IPS-11a (cell line): ENCODE data around the gene PSMD11.

Experiments used
- H3K4me3 ChIP-seq: one replicate; pipeline ENCODE4 v1.5.1; 2013; ENCODE audit warnings: low read depth, low read length, control low read depth

Gene PSMD11

GRCh38 chr17:32463304-32463703, 19.0 kb downstream of the PSMD11 start:
- no peak overlapping the region for H3K4me3 ChIP-seq

- no peak overlapping the region for H3K4me3 ChIP-seq
These were observed 20.1 kb downstream of the PSMD11 start for GRCh38 chr17:32464374-32464773.

GRCh38 chr17:32467949-32468348, 23.6 kb downstream of the PSMD11 start:
- H3K4me3 ChIP-seq: no peak overlapping the region

GRCh38 chr17:32470405-32471167, 26.3 kb downstream of the PSMD11 start:
- H3K4me3 ChIP-seq: no peak overlapping the region

- no peak overlapping the region for H3K4me3 ChIP-seq
These were observed 27.3 kb downstream of the PSMD11 start for GRCh38 chr17:32471652-32472051.

GRCh38 chr17:32475258-32475657, 30.9 kb downstream of the PSMD11 start:
- H3K4me3 ChIP-seq: no peak overlapping the region

- H3K4me3 ChIP-seq: no peak overlapping the region
These were observed 32.9 kb downstream of the PSMD11 start for GRCh38 chr17:32477220-32477619.

- no peak overlapping the region for H3K4me3 ChIP-seq
These were observed 34.8 kb downstream of the PSMD11 start for GRCh38 chr17:32479074-32479617.

- no peak overlapping the region for H3K4me3 ChIP-seq
These were observed 36.9 kb downstream of the PSMD11 start for GRCh38 chr17:32481193-32481592.

GRCh38 chr17:32482568-32483320, 38.4 kb downstream of the PSMD11 start:
- no peak overlapping the region for H3K4me3 ChIP-seq

GRCh38 chr17:32483451-32484019, 39.2 kb downstream of the PSMD11 start:
- no peak overlapping the region for H3K4me3 ChIP-seq

- no peak overlapping the region for H3K4me3 ChIP-seq
These were observed 39.7 kb downstream of the PSMD11 start for GRCh38 chr17:32484041-32484461.

GRCh38 chr17:32484628-32485027, 40.3 kb downstream of the PSMD11 start:
- no peak overlapping the region for H3K4me3 ChIP-seq

GRCh38 chr17:32485261-32486110, 41.2 kb downstream of the PSMD11 start:
- H3K4me3 ChIP-seq: no peak overlapping the region

- H3K4me3 ChIP-seq: peak overlapping the region; percentile 39
These were observed 41.9 kb downstream of the PSMD11 start for GRCh38 chr17:32486111-32486700.

- peak within 1 kb of the TSS; percentile 69 for H3K4me3 ChIP-seq
These were observed 42.6 kb downstream of the PSMD11 start, which contains the start of gene CDK5R1 for GRCh38 chr17:32486701-32487472. TSS of gene CDK5R1 (plus strand) at chr17:32486993. CDS start at chr17:32487621, 628 bp downstream.

GRCh38 chr17:32487473-32488176, 43.3 kb downstream of the PSMD11 start:
- peak overlapping the region; percentile 69 for H3K4me3 ChIP-seq

GRCh38 chr17:32488177-32488542, 43.9 kb downstream of the PSMD11 start:
- H3K4me3 ChIP-seq: peak overlapping the region; percentile 69
